Activated B cell treated with CpG ODN at 0.5 μM for 24 hours (primary cell): ENCODE data around the gene WFS1. TPM values are rescaled to one million over a fixed set of nuclear protein-coding genes. Genes with fewer than 3 reads are reported as not detected.

Experiments
- ATAC-seq: fragments of 200-7000 bp; cut with Tn5 transposase; one replicate; pipeline ENCODE4 v1.10.0; 2021; ENCODE audit warnings: low read depth, mild to moderate bottlenecking, moderate library complexity
- CTCF ChIA-PET: fragments of 350-600 bp; sonication (Branson Sonifier 250); formaldehyde crosslinking; loops from one replicate; lab custom pipeline; 2021; ENCODE audit warnings: antibody characterized with exemption; lab: Charles Lee
- POLR2A ChIA-PET: fragments of 350-600 bp; sonication (Branson Sonifier 250); formaldehyde crosslinking; loops from one replicate; lab custom pipeline; 2021; ENCODE audit warnings: antibody characterized with exemption; lab: Charles Lee
- DNase-seq: peaks from one replicate; pipeline ENCODE4 v3.0.0; 2022
- H3K27ac Mint-ChIP-seq: one replicate; pipeline ENCODE4 v1.8.0; 2020; ENCODE audit warnings: mixed read lengths
- H3K27me3 Mint-ChIP-seq: one replicate; pipeline ENCODE4 v1.8.0; 2021; ENCODE audit warnings: mixed read lengths
- H3K36me3 Mint-ChIP-seq: one replicate; pipeline ENCODE4 v1.8.0; 2021; ENCODE audit warnings: low read depth, mixed read lengths
- H3K4me1 Mint-ChIP-seq: one replicate; pipeline ENCODE4 v1.8.0; 2021; ENCODE audit warnings: mixed read lengths
- H3K4me3 Mint-ChIP-seq: one replicate; pipeline ENCODE4 v1.8.0; 2020; ENCODE audit warnings: mild to moderate bottlenecking, mixed read lengths
- H3K9me3 Mint-ChIP-seq: one replicate; pipeline ENCODE4 v1.8.0; 2020; ENCODE audit warnings: mixed read lengths
- intact Hi-C: fragments of 100-400 bp; cut with micrococcal nuclease; formaldehyde crosslinking; loops from one replicate; pipeline ENCODE4 v1.15.1; 2024
- total RNA-seq: library from RNA; stranded (reverse); gene quantifications from 2 replicates; pipeline ENCODE4 v1.2.3, GENCODE V29; 2022
- TF ChIP-seq, protein P1 (sequence below): fragments of 200-600 bp; IDR thresholded peaks from one replicate; pipeline ENCODE4 v1.8.0; 2022; ENCODE audit warnings: antibody characterized with exemption, mild to moderate bottlenecking

WFS1 gene
- total RNA-seq, 1 donor from 2014 or later, result 2.4 TPM

DNA sequence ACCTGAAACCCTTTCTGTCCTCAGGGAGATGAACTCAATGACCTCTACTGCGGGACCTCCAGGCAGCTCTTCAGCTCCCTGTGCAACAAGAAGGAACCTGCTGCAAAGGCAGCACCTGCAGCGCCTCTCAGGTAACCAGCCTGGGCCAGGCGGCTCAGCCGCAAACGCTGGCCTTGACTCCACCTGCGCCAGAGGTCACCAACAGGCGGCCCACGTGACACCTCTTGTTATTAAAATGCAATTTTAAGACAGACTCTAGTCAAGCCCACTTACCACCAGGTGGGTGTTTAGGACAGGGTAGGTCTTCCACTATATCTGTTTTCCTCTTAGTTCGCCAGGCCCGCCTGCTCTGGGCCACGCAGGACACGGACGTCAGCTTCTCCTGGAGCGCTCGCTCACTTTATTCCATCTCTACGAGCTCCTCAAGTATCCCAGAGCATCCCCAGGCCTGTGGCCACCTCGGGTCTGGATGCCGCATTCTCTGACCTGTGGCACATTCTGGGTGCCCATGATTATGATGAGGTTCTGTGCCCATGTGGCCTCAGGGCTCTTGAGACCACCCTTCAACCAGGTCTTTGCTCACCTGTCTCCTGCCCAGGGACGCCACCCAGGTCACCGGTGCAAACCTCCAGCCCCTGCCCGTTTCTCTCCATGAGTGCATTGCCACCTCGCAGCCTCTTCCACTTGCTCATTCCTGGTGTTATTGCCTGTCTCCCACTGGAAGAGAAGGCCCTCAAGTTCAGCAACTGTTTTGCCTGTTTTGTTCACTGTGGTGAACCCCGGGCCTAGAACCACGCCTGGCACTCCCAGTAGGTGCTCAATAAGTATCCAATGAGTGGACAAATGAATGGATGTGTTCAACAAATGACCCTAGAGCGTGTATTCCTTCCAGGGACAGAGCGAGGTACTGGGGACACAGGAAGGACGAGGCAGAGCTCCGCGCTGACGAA is 36.5 kb upstream of the WFS1 start:
- no peak for ATAC-seq
- H3K4me3 Mint-ChIP-seq, result no peak overlapping the region
- H3K9me3 Mint-ChIP-seq, result no peaks in the 10 kb centered on the region
- intact Hi-C loops, result no loop called here
- TF ChIP-seq, protein P1, sequence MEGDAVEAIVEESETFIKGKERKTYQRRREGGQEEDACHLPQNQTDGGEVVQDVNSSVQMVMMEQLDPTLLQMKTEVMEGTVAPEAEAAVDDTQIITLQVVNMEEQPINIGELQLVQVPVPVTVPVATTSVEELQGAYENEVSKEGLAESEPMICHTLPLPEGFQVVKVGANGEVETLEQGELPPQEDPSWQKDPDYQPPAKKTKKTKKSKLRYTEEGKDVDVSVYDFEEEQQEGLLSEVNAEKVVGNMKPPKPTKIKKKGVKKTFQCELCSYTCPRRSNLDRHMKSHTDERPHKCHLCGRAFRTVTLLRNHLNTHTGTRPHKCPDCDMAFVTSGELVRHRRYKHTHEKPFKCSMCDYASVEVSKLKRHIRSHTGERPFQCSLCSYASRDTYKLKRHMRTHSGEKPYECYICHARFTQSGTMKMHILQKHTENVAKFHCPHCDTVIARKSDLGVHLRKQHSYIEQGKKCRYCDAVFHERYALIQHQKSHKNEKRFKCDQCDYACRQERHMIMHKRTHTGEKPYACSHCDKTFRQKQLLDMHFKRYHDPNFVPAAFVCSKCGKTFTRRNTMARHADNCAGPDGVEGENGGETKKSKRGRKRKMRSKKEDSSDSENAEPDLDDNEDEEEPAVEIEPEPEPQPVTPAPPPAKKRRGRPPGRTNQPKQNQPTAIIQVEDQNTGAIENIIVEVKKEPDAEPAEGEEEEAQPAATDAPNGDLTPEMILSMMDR, result no peak
- no peak overlapping the region for H3K27ac Mint-ChIP-seq
- H3K27me3 Mint-ChIP-seq, result peaks cover 10% of the 10 kb centered on the region
- CTCF ChIA-PET, result no interaction called here
- no peaks in the 10 kb centered on the region for H3K4me1 Mint-ChIP-seq
- H3K36me3 Mint-ChIP-seq, result no peaks in the 10 kb centered on the region
- DNase-seq, result no peak
- POLR2A ChIA-PET, result no interaction called here

DNA sequence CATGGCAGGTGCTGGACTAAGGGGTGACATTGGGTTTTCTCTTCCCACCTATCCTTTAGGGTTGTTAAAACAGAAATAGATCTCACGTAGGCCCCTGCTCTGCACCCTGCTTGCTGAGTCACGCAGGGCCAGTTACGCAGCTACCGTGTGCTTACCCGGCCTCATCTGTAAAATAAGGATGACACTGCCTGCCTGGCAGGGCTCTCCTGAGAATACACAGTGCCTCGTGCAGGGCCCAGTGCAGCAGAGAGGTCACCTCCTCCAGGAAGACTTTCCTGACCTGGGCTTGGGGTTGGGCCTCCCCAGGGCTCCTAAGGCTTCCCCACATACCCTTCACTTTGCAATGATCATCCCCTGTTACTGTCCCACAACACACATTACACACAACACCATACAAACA is 35.7 kb upstream of the WFS1 start:
- ATAC-seq (no peak), DNase-seq (no peak)
- Mint-ChIP-seq H3K27ac (no peak overlapping the region), H3K4me1 (no peaks in the 10 kb centered on the region), H3K36me3 (no peaks in the 10 kb centered on the region), H3K4me3 (no peak overlapping the region), H3K27me3 (peaks cover 7% of the 10 kb centered on the region), H3K9me3 (no peaks in the 10 kb centered on the region)
- intact Hi-C loops, result no loop called here
- ChIA-PET CTCF (no interaction called here), POLR2A (no interaction called here)
- TF ChIP-seq, protein P1, result no peak

DNA sequence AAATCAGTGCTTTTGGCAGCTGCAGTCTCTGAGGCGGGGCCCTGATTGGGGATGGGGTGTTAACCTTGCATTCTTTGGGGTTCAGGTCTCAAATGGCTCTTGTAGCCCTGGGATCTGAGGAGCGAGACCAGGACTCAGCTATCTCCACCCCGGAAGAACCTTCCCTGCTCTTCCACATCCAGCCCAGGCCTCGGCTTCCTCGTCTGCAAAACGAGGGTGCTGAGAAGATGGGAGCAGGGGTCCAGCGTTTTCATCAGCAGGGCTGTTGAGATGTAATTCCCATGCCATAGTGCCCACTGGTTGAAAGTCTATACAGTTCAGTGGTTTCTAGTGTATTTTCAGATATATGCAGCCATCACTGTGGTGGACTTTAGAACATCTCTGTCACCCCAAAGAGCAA is 34.6 kb upstream of the WFS1 start:
- CTCF ChIA-PET, result no interaction called here

DNA sequence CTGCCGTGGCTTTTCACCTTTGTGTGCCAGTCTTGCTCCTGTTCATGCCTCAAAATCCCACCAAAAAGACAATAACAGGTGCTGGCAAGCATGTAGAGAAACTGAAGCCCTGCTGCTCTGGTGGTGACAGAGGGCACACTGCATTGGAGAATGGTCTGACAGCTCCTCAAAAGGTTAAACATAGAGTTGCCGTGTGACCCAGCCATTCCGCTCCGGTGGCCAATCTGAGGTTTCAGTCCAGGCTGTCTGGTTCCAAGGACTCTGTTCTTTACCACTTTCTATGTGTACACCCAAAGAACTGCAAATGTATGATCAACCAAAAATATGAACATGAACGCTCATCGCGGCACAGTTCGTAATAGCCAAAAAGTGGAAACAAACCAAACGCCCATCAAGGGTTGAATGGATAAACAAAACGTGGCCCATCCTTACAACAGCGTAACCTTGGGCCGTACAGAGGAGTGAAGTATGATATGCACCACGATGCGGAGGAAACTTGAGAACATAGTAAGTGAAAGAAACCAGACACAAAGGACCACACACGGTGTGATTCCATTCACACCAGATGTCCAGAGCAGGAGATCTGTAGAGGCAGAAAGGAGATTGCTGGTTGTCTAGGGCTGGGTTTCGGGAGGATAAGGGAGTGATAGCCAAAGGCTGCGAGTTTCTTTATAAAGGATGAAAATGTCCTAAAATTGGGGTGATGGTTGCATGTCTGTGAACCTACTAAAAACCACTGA is 33.6 kb upstream of the WFS1 start:
- ChIA-PET POLR2A (no interaction called here), CTCF (no interaction called here)
- DNase-seq (no peak), ATAC-seq (no peak)
- Mint-ChIP-seq H3K9me3 (no peaks in the 10 kb centered on the region), H3K27me3 (peaks cover 4% of the 10 kb centered on the region), H3K4me1 (no peaks in the 10 kb centered on the region), H3K36me3 (no peaks in the 10 kb centered on the region), H3K4me3 (no peak overlapping the region), H3K27ac (no peak overlapping the region)
- TF ChIP-seq, protein P1, result no peak
- intact Hi-C loops, result no loop called here

More for the DNA sequence above, 34.6 kb upstream of the WFS1 start:
- H3K9me3 Mint-ChIP-seq, result no peaks in the 10 kb centered on the region
- DNase-seq (no peak), ATAC-seq (no peak)
- peaks cover 4% of the 10 kb centered on the region for H3K27me3 Mint-ChIP-seq
- POLR2A ChIA-PET, result no interaction called here
- TF ChIP-seq, protein P1, result no peak
- no peaks in the 10 kb centered on the region for H3K4me1 Mint-ChIP-seq
- intact Hi-C loops, result no loop called here
- no peaks in the 10 kb centered on the region for H3K36me3 Mint-ChIP-seq
- H3K27ac Mint-ChIP-seq, result no peak overlapping the region
- H3K4me3 Mint-ChIP-seq, result no peak overlapping the region

DNA sequence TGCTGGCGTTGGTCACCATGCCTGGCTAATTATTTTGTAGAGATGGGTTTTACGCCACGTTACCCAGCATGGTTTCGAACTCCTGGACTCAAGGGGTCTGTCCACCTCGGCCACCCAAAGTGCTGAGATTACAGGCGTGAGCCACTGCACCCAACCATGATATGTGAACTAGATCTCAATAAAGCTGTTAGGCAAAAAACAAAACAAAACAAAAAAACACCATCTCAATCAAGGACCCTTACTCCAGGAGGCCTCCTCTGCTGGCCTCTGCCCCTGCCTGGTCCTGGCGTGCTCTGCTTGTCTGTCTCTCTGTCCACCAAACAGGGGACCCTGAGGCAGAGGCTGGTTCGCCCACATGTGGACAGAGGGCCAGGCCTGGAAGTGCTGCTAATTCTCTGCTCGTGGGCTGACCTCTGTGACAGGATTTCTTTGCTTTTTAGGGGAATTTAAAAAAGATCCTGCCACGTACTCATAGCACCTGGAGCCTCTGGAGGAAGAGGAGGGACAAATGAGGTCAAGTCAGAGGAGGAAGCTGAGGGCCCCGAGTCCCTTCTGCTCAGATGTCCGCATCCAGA is 32.7 kb upstream of the WFS1 start:
- H3K4me1 Mint-ChIP-seq, result no peaks in the 10 kb centered on the region
- H3K27me3 Mint-ChIP-seq, result peaks cover 8% of the 10 kb centered on the region
- DNase-seq, result no peak
- H3K27ac Mint-ChIP-seq, result no peak overlapping the region
- ATAC-seq, result no peak
- intact Hi-C loops, result no loop called here
- no peaks in the 10 kb centered on the region for H3K36me3 Mint-ChIP-seq
- ChIA-PET CTCF (no interaction called here), POLR2A (no interaction called here)
- no peaks in the 10 kb centered on the region for H3K9me3 Mint-ChIP-seq
- TF ChIP-seq, protein P1, result no peak
- no peak overlapping the region for H3K4me3 Mint-ChIP-seq
